ENCODE measurements around the gene ANO2.

GRCh38 chr12:5688226-5688625 is 256.8 kb downstream of the ANO2 start:
- TF ChIP-seq CTCF (IDR thresholded peaks at IDR 0.05; ENCODE audit: low read depth, low read length, missing input control) = no peak
- no peak for TF ChIP-seq SP1 (IDR thresholded peaks at IDR 0.05)
- TF ChIP-seq, protein P1, sequence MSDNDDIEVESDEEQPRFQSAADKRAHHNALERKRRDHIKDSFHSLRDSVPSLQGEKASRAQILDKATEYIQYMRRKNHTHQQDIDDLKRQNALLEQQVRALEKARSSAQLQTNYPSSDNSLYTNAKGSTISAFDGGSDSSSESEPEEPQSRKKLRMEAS (IDR thresholded peaks at IDR 0.05) = no peak
- no peak for TF ChIP-seq TAF1 (conservative IDR thresholded peaks at IDR 0.05)
- TF ChIP-seq, protein P2, sequence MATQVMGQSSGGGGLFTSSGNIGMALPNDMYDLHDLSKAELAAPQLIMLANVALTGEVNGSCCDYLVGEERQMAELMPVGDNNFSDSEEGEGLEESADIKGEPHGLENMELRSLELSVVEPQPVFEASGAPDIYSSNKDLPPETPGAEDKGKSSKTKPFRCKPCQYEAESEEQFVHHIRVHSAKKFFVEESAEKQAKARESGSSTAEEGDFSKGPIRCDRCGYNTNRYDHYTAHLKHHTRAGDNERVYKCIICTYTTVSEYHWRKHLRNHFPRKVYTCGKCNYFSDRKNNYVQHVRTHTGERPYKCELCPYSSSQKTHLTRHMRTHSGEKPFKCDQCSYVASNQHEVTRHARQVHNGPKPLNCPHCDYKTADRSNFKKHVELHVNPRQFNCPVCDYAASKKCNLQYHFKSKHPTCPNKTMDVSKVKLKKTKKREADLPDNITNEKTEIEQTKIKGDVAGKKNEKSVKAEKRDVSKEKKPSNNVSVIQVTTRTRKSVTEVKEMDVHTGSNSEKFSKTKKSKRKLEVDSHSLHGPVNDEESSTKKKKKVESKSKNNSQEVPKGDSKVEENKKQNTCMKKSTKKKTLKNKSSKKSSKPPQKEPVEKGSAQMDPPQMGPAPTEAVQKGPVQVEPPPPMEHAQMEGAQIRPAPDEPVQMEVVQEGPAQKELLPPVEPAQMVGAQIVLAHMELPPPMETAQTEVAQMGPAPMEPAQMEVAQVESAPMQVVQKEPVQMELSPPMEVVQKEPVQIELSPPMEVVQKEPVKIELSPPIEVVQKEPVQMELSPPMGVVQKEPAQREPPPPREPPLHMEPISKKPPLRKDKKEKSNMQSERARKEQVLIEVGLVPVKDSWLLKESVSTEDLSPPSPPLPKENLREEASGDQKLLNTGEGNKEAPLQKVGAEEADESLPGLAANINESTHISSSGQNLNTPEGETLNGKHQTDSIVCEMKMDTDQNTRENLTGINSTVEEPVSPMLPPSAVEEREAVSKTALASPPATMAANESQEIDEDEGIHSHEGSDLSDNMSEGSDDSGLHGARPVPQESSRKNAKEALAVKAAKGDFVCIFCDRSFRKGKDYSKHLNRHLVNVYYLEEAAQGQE (IDR thresholded peaks at IDR 0.05) = no peak
- TF ChIP-seq HNF4A (conservative IDR thresholded peaks at IDR 0.05) = no peak
- TF ChIP-seq ZBTB33 (IDR thresholded peaks at IDR 0.05) = no peak
- TF ChIP-seq RAD21 (IDR thresholded peaks at IDR 0.05) = no peak
- TF ChIP-seq RXRA (IDR thresholded peaks at IDR 0.05) = no peak

All from liver (tissue), 3 donors.